ENCODE results near the gene SLC1A7. TPM values are rescaled to one million over a fixed set of nuclear protein-coding genes. Genes with fewer than 3 reads are reported as not detected.

Gene SLC1A7
- total RNA-seq, 1 donor from 2014 or later: 0.42 TPM

GRCh38 chr1:53076721-53077598, 65.5 kb downstream of the SLC1A7 start:
- peak; percentile 86 for DNase-seq (ENCODE audit: low spot score)

GRCh38 chr1:53076165-53076564, 66.3 kb downstream of the SLC1A7 start:
- DNase-seq (ENCODE audit: low spot score): no peak

GRCh38 chr1:53075761-53076163, 66.7 kb downstream of the SLC1A7 start:
- peak; percentile 81 for DNase-seq (ENCODE audit: low spot score)

DNA sequence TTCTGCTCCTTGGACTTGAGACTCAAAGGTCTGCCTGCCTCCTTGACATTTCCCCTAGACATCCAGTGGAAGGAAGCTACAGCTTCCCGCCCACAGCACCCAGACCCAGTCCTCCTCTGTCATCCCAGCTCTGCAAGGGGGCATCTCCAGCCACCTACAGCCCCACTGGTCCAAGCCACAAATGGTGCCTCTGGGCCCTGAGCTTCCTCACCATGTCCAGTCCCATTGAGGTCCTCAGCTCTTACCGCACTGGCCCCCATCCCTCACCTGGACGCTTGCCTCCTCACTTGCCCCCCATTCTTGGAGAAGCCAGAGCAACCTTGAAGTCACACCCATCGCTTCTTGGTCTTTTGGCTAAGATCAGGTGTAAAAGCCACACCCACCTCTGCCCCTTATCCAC, 67.2 kb downstream of the SLC1A7 start:
- DNase-seq (ENCODE audit: low spot score): peak; percentile 51

DNA sequence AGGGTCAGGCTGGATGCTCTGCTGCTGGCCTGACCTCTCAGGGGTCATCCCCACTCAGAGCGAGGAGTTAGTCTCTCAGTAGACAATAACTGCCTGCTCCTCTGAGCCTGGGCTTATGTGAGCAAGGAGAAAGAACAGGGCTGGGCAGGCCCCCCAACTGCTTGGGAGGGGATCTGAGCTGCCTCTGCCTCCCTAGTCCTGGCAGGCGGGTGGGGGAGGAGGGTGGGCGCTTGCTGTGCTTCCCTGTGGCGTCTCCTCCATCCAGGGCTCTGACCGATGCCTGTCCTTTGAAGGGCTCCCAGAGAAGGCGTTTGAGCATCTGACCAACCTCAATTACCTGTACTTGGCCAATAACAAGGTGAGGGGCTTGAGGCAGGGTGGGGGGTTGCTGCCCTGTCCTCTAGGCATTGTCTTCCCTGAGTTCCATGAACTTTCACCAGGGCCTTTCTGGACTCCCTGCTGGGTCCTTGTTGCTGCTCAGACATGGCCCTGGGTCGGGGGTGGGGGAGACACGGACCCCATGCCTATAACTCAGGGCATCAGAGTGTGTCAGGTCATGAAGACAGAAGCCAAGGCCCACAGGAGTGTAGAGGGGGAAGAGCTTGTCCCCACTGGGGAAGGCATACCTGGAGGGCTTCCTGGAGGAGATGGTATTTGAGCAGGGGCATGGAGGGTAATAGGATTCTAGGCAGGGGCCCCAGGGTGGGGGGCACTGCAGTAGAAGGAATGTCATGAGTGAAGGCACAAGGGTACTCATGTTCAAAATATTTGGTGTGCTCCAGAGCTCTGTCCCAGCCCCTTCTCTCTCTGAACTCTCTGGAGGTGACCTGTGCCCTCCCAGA, 67.9 kb downstream of the SLC1A7 start:
- peak; percentile 47 for DNase-seq (ENCODE audit: low spot score)

GRCh38 chr1:53073868-53074311, 68.5 kb downstream of the SLC1A7 start:
- DNase-seq (ENCODE audit: low spot score): peak; percentile 86

DNA sequence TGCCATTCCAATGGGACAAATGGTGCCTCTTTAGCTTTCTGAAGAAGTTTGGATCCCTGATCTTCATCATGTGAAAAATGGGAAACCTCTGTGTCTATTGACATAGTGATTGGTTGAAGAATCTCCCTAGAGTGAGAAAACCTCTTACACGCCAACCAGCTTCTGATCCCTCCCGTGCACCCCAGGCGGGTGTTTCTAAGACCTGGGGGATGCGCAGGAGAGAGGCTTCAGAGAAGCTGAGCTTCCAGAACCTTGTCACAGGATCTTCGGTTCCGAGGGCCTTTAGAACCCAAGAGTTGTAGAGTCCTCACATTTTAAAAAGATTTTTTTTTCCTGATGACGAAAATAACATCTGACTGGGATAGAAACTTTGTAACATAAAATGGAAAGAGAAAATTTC, 69.2 kb downstream of the SLC1A7 start:
- no peak for DNase-seq (ENCODE audit: low spot score)

DNA sequence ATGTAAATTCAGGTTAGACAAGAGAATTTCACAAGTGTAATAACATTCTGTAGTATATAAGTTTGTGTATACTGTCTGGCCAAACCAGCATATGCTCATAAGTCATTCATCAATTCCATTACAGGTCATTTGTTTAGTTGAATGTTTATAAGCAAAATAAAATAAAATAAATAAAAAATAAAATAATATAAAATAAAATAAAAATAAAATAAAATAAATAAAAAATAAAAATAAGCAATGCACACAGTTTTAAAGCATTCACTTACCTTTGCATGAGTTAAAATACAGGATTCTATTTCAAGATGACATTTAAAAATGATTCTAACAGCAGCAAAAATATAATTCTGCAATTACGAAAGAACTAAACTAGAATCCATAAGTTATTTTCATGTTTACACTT, 70.5 kb downstream of the SLC1A7 start:
- no peak for DNase-seq (ENCODE audit: low spot score)

DNA sequence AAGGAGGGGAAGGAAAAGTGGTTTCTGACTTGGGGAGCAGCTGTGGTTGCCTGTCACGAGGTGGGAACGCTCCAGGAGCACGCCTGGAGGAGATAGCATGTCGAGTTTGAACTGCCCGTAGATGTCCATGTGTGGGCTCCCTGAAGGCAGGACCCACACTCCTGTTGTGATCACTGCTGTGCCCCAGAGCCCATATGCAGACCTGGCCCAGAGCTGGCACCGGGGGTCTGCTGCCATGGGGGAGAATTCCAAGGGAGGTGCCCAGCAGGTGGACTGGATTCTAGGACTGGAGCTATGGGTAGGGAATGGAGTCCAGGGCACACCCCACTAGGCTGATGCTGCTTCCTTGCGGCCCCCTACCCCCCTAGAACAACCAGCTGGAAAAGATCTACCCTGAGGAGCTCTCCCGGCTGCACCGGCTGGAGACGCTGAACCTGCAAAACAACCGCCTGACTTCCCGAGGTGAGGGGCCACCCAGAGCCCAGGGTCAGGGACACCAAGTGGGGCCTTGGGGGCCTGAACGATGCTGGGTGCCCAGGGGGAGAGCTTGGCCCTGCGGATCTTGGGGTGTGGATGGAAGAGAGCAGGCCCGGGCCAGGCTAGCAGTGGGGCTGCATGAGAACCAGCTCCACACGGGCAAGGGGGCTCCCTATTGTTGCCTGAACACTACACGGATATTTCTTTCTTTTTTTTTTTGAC, 71.1 kb downstream of the SLC1A7 start:
- peak; percentile 83 for DNase-seq (ENCODE audit: low spot score)

DNA sequence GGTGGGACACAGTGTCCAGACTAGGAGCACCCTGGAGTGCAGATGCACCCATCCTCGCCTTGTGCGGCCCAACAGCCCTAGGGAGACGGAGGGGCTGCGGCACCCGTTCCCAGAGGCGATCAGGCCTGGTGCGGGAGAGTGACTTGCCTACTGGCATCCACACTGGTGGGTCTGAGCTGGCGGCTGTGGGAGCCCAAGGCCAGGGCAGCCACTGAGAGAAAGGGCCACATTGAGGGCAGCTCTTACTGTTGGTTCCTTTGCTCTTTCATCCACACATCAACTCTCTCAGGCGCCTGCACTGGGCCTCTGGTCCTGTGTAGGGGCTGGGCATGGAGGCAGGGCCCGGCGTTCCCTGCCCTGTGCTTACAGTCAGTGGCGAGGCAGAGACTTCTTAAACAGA, 71.8 kb downstream of the SLC1A7 start:
- peak; percentile 60 for DNase-seq (ENCODE audit: low spot score)

DNA sequence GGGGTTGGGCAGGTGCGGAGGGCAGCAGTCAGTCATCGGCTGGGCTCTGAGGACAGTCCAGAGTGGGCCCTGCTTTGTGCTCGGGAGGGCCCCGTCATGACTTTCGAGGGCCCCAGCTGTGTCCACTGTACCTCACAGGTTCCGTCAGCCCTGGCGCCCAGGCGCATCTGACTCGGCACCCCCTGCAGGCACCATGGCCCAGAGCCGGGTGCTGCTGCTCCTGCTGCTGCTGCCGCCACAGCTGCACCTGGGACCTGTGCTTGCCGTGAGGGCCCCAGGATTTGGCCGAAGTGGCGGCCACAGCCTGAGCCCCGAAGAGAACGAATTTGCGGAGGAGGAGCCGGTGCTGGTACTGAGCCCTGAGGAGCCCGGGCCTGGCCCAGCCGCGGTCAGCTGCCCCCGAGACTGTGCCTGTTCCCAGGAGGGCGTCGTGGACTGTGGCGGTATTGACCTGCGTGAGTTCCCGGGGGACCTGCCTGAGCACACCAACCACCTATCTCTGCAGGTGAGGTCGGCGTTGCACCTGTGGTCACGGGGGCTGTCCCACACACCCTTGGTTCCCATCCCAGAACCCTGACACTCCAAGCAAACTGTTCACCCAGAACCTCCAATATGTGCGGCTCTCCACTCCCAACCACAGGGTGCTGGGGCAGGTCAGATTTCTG, 72.6 kb downstream of the SLC1A7 start:
- DNase-seq (ENCODE audit: low spot score): peak; percentile 88

DNA sequence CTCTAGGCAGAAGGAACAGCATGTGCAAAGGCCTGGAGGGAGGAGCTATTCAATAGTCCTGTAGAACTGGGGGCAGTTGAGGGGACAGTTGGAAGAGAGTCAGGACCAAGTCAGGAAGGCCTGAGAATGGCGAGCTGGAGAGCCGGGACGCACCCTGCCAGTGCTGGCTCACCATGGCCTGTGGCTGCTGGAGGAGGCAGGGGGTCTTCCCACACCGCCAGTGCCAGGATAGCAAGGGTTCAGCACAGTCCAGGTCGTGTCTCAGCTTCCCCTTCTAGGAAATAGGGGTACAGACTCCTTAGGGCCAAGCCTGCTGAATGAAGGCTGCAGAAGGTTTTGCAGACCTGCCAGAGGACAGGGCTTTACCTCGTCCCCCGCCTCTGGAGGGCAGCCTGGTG, 73.2 kb downstream of the SLC1A7 start:
- no peak for DNase-seq (ENCODE audit: low spot score)

- peak; percentile 73 for DNase-seq (ENCODE audit: low spot score)
These were observed 73.9 kb downstream of the SLC1A7 start for GRCh38 chr1:53068314-53069099.

GRCh38 chr1:53067886-53068285, 74.6 kb downstream of the SLC1A7 start:
- DNase-seq (ENCODE audit: low spot score): no peak

DNA sequence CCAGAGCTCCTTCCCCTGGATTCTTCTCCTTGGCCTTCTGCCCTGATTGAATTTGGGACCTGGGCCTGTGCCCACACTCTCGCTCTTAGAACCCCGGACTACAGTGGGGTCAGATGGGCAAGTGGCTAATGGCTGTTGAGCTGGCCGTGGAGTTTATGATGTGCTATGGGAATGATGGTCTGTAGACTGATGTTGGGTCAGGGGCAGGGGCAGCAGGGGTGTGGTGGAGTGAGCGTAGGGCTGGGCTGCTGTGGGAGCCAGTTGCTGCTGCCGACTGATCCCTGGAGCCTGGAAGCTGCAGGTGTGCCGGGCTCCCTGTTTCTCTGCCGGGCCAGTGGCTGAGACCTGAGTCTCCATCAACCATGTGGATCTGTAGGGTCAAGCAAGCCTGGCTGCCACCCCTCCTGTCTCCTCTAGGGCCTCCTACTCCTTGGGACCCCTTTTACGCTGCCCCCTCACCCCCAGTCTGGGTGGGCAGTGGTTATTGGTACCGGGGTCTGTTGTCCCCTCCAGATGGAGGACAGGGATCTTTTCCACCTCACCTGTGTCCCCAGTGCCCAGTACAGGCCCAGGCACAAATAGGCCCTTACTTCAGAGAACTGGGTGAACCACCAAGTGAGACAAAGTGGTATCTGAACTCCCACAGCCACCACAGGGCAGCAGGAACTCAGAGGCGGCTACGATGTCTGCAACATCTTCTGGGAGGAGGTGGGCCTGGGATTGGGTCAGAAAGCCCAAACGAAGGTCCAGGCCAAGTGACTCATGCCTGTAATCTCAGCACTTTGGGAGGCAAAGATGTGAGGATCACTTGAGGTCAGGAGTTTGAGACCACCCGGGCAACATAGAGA, 75.3 kb downstream of the SLC1A7 start:
- peak; percentile 75 for DNase-seq (ENCODE audit: low spot score)

DNA sequence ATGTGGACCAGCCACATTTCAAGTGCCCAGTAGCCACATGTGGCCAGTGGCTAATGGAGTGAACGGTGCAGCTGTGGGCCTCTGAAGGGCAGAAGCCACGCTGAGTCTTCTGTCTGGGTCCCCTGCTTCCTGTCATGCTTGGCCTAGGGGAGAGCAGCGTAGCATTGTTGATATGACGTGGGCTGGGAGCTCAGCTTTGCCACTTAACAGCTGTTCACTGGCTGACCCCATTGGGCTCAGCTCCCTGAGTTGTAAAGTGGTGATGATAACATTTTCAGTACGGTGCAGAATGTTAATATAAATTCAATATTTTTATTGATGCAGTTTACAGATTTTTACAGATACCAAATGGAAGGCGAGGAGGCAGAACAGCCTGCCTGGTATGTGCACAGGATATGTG, 76.0 kb downstream of the SLC1A7 start:
- DNase-seq (ENCODE audit: low spot score): peak; percentile 41

DNA sequence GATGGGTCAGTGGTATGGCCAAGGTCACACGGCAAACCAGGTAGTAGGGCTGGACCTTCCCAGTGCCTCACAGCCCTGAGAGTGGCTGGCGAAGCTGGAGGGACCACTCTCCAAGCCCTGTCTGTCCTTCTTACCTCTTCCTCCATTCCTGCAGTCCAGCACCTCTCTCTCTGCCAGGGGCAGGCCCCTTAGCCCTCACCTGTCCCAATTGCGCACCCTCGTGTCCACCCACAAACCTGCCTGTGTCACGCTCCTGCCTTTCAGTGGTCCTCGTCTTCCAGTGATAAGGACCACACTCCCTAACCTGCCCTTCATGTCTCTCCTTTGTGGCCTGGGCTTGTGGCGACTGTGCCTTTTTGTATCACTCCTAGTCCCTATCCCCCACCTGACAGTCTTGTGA, 77.0 kb downstream of the SLC1A7 start:
- peak; percentile 39 for DNase-seq (ENCODE audit: low spot score)

DNA sequence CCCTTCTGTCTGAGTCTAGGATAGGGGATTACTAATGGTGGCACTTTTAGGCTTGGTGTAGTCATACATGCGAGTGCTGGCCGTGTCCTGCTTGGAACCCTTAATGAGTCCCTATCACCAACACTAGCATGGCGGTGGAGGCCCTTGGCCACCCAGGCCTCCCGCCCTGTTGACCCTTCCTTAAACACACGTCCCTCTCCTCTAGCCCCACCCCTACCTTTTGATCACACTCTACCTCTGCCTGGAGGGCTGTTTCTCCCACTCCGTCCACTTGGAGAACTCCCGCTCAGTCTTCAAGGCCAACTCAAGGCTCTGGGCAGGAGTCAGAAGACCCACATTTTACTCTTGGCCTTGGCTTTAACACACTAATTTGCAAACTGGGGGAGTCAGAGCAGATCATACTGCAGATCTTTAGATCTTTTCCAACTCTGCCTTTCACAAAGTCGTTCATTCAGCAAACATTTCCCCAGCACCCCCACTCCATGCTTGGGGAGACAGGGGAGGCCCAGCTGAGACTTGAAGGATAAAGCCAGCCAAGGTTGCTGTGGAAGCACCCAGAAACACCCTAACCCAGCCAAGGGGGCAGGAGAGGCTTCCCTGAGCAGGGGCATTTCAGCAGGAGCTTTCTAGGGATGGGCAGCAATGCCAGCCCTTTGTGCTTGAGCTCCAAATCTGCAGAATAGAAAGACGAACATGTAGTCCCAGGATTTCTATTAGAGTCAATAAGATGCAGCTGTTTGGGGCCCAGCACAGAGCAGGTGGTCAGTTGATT, 78.5 kb downstream of the SLC1A7 start:
- peak; percentile 65 for DNase-seq (ENCODE audit: low spot score)
